ENCODE results near the gene PLAAT5. TPM values are rescaled to one million over a fixed set of nuclear protein-coding genes. Genes with fewer than 3 reads are reported as not detected.
"Not testable (repeated sequence)": the region's sequence is repeated elsewhere in the genome, so short reads cannot be mapped to it uniquely, and the experiment has no call there.

Gene PLAAT5
- total RNA-seq, 1 experiment from 2014 or later, result not detected

GRCh38 chr11:63528729-63529278 lies 37.8 kb upstream of the PLAAT5 start:
- H3K27ac ChIP-seq (ENCODE audit: low read depth, low read length), result not testable (repeated sequence)

GRCh38 chr11:63528156-63528555 lies 37.2 kb upstream of the PLAAT5 start:
- H3K4me3 ChIP-seq (replicated peaks in 1 of 2; ENCODE audit: low read depth in 1 of 2, low read length in 2 of 2); H3K4me2 ChIP-seq (ENCODE audit: low read length); H3K27me3 ChIP-seq (ENCODE audit: insufficient read depth, low read length); H3K79me2 ChIP-seq (ENCODE audit: insufficient read depth, low read length); BruUV-seq (replicated peaks); DNase-seq (ENCODE audit: low read depth, low spot score); H4K20me1 ChIP-seq (ENCODE audit: insufficient read depth); H3K9ac ChIP-seq (ENCODE audit: low read length); H2AFZ ChIP-seq (ENCODE audit: low read depth, low read length, poor library complexity, severe bottlenecking); POLR2A ChIA-PET; H3K36me3 ChIP-seq (ENCODE audit: control insufficient read depth in 1 of 2, insufficient read depth in 2 of 2, low read length in 2 of 2); H3K4me1 ChIP-seq (ENCODE audit: control insufficient read depth in 1 of 2, insufficient read depth in 2 of 2, low read length in 2 of 2); H3K27ac ChIP-seq (ENCODE audit: low read depth, low read length); ATAC-seq; H3K9me3 ChIP-seq (ENCODE audit: control insufficient read depth in 1 of 2, insufficient read depth in 1 of 2, low read depth in 1 of 2, low read length in 2 of 2); CTCF ChIA-PET; H3K9me2 ChIP-seq (ENCODE audit: insufficient read depth); RAD21 ChIA-PET (ENCODE audit: low non-redundant PET in 1 of 2, low total read pairs in 2 of 2, uncharacterized antibody in 2 of 2, unreplicated experiment in 2 of 2); intact Hi-C loops (cut with micrococcal nuclease): not testable (repeated sequence)

More at GRCh38 chr11:63528729-63529278, 37.8 kb upstream of the PLAAT5 start:
- H3K79me2 ChIP-seq (ENCODE audit: insufficient read depth, low read length); H3K4me1 ChIP-seq (ENCODE audit: control insufficient read depth in 1 of 2, insufficient read depth in 2 of 2, low read length in 2 of 2); intact Hi-C loops (cut with micrococcal nuclease); H3K4me2 ChIP-seq (ENCODE audit: low read length); ATAC-seq; CTCF ChIA-PET; H3K9me2 ChIP-seq (ENCODE audit: insufficient read depth); H3K4me3 ChIP-seq (replicated peaks in 1 of 2; ENCODE audit: low read depth in 1 of 2, low read length in 2 of 2); H3K9me3 ChIP-seq (ENCODE audit: control insufficient read depth in 1 of 2, insufficient read depth in 1 of 2, low read depth in 1 of 2, low read length in 2 of 2); H4K20me1 ChIP-seq (ENCODE audit: insufficient read depth); H3K9ac ChIP-seq (ENCODE audit: low read length); H3K36me3 ChIP-seq (ENCODE audit: control insufficient read depth in 1 of 2, insufficient read depth in 2 of 2, low read length in 2 of 2); RAD21 ChIA-PET (ENCODE audit: low non-redundant PET in 1 of 2, low total read pairs in 2 of 2, uncharacterized antibody in 2 of 2, unreplicated experiment in 2 of 2); H2AFZ ChIP-seq (ENCODE audit: low read depth, low read length, poor library complexity, severe bottlenecking); BruUV-seq (replicated peaks); DNase-seq (ENCODE audit: low read depth, low spot score); POLR2A ChIA-PET; H3K27me3 ChIP-seq (ENCODE audit: insufficient read depth, low read length): not testable (repeated sequence)

GRCh38 chr11:63527667-63528066 lies 36.7 kb upstream of the PLAAT5 start:
- H3K27me3 ChIP-seq (ENCODE audit: insufficient read depth, low read length), result no peaks in the 10 kb centered on the region
- DNase-seq (ENCODE audit: low read depth, low spot score), result no peak
- no peak overlapping the region for H3K9ac ChIP-seq (ENCODE audit: low read length)
- no peaks in the 10 kb centered on the region for H3K9me3 ChIP-seq (ENCODE audit: control insufficient read depth in 1 of 2, insufficient read depth in 1 of 2, low read depth in 1 of 2, low read length in 2 of 2)
- H3K36me3 ChIP-seq (ENCODE audit: control insufficient read depth in 1 of 2, insufficient read depth in 2 of 2, low read length in 2 of 2), result no peaks in the 10 kb centered on the region
- CTCF ChIA-PET, result no interaction called here
- no peak for ATAC-seq
- no peaks in the 10 kb centered on the region for H4K20me1 ChIP-seq (ENCODE audit: insufficient read depth)
- H2AFZ ChIP-seq (ENCODE audit: low read depth, low read length, poor library complexity, severe bottlenecking), result no peak overlapping the region
- no TSS peak for BruUV-seq (replicated peaks)
- no peak overlapping the region for H3K27ac ChIP-seq (ENCODE audit: low read depth, low read length)
- RAD21 ChIA-PET (ENCODE audit: low non-redundant PET in 1 of 2, low total read pairs in 2 of 2, uncharacterized antibody in 2 of 2, unreplicated experiment in 2 of 2), result no interaction called here
- TF ChIP-seq SP1 (IDR thresholded peaks at IDR 0.05; ENCODE audit: low read depth) (no peak), TCF7L2 (IDR thresholded peaks at IDR 0.05; ENCODE audit: borderline replicate concordance, extremely low read depth, insufficient read depth, insufficient read length) (no peak), ZNF274 (IDR thresholded peaks at IDR 0.05; ENCODE audit: low read depth, low read length) (no peak), ZFX (IDR thresholded peaks at IDR 0.05) (no peak), EZH2phosphoT487 (IDR thresholded peaks at IDR 0.05; ENCODE audit: borderline replicate concordance) (no peak)
- TF ChIP-seq, protein P1, sequence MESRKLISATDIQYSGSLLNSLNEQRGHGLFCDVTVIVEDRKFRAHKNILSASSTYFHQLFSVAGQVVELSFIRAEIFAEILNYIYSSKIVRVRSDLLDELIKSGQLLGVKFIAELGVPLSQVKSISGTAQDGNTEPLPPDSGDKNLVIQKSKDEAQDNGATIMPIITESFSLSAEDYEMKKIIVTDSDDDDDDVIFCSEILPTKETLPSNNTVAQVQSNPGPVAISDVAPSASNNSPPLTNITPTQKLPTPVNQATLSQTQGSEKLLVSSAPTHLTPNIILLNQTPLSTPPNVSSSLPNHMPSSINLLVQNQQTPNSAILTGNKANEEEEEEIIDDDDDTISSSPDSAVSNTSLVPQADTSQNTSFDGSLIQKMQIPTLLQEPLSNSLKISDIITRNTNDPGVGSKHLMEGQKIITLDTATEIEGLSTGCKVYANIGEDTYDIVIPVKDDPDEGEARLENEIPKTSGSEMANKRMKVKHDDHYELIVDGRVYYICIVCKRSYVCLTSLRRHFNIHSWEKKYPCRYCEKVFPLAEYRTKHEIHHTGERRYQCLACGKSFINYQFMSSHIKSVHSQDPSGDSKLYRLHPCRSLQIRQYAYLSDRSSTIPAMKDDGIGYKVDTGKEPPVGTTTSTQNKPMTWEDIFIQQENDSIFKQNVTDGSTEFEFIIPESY (IDR thresholded peaks at IDR 0.05; ENCODE audit: extremely low read depth, insufficient replicate concordance, low read length), result no peak
- TF ChIP-seq, protein P2, sequence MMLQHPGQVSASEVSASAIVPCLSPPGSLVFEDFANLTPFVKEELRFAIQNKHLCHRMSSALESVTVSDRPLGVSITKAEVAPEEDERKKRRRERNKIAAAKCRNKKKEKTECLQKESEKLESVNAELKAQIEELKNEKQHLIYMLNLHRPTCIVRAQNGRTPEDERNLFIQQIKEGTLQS (IDR thresholded peaks at IDR 0.05), result no peak
- H3K4me2 ChIP-seq (ENCODE audit: low read length), result no peak overlapping the region
- H3K4me3 ChIP-seq (replicated peaks in 1 of 2; ENCODE audit: low read depth in 1 of 2, low read length in 2 of 2), result no peak overlapping the region
- POLR2A ChIA-PET, result no interaction called here
- peaks cover 0 to 8% of the 10 kb centered on the region in 2 experiments; a peak in 2 of 4 replicates for H3K4me1 ChIP-seq (ENCODE audit: control insufficient read depth in 1 of 2, insufficient read depth in 2 of 2, low read length in 2 of 2)
- intact Hi-C loops (cut with micrococcal nuclease), result no loop called here
- H3K9me2 ChIP-seq (ENCODE audit: insufficient read depth), result no peaks in the 10 kb centered on the region
- H3K79me2 ChIP-seq (ENCODE audit: insufficient read depth, low read length), result no peaks in the 10 kb centered on the region

Data from HCT116 (cell line).